SH-SY5Y (cell line): ENCODE measurements around the gene PRR7.

Experiments used
- GATA2 ChIP-seq: IDR thresholded peaks from 2 replicates; pipeline ENCODE4 v1.6.1; 2011; ENCODE audit warnings: mild to moderate bottlenecking, low read depth, low read length
- GATA3 ChIP-seq: IDR thresholded peaks from 2 replicates; pipeline ENCODE4 v1.6.1; 2011; ENCODE audit warnings: low read depth, mild to moderate bottlenecking, low read length, moderate library complexity

GRCh38 chr5:177472460-177473442 lies 26.1 kb downstream of the PRR7 start:
- no peak for TF ChIP-seq GATA2
- no peak for TF ChIP-seq GATA3
